SK-N-SH (cell line): ENCODE data around the gene SLC24A1.

Experiments used
- CTCF ChIP-seq: fragments of 200-600 bp; sonication (generic); IDR thresholded peaks from 2 replicates; pipeline ENCODE4 v1.6.1; 2017; ENCODE audit warnings: antibody characterized with exemption, mild to moderate bottlenecking, moderate library complexity
- POLR2AphosphoS5 ChIP-seq: IDR thresholded peaks from 2 replicates; pipeline ENCODE4 v1.6.1; 2012; ENCODE audit warnings: low read depth, low read length

DNA sequence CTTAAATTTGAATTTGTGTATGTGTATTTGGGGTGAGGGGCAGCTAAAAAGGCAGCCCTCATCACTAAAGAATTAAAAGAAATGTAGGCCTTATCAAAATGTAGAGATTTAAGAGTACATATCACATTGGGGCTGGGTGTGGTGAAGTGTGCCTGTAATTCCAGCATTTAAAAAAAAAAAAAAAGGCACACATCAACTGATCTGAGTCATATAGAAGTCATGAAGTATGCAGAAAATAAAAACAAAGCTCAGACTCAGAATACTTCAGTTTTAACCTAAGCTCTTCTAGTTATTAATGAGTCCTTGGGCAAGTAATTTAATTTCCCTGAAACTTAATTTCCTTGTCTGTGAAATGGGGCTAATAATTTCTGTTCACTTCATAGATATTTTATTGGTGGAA is 31.6 kb downstream of the SLC24A1 start:
- TF ChIP-seq POLR2AphosphoS5 (no peak), CTCF (no peak)
